ENCODE results near the gene BORCS5. TPM values are rescaled to one million over a fixed set of nuclear protein-coding genes. Genes with fewer than 3 reads are reported as not detected.

The BORCS5 gene
- total and polyA plus RNA-seq, 2 donors (not counting 1 experiment from before 2014, with no cell fraction given) = 13.5 to 14.4 TPM

GRCh38 chr12:12451098-12451497 lies 94.2 kb downstream of the BORCS5 start:
- Histone ChIP-seq H4K20me1 (ENCODE audit: control insufficient read depth, extremely low read depth, insufficient read depth, low read length) (no peaks in the 10 kb centered on the region), H3K9me3 (ENCODE audit: control insufficient read depth, insufficient read depth, low read depth, low read length) (no peaks in the 10 kb centered on the region), H3K27me3 (ENCODE audit: control insufficient read depth, insufficient read depth, low read length) (no peaks in the 10 kb centered on the region), H3K4me1 (ENCODE audit: control insufficient read depth, extremely low read depth, insufficient read depth, low read length) (no peaks in the 10 kb centered on the region), H3K27ac (ENCODE audit: insufficient read depth, low read length) (no peak overlapping the region), H3K79me2 (ENCODE audit: control insufficient read depth, insufficient read depth, low read length) (no peaks in the 10 kb centered on the region), H3K36me3 (ENCODE audit: control insufficient read depth, insufficient read depth, low read length) (no peaks in the 10 kb centered on the region), H3K4me3 (replicated peaks in 1 of 4; ENCODE audit: control extremely low read depth in 1 of 4, insufficient read depth in 1 of 4, low read depth in 3 of 4, low read length in 4 of 4) (no peak overlapping the region), H3K4me2 (ENCODE audit: extremely low read depth, insufficient read depth, low read length) (no peak overlapping the region), H3K9ac (ENCODE audit: insufficient read depth, low read length) (no peak overlapping the region), H2AFZ (ENCODE audit: low read length) (no peak overlapping the region)
- no peak for TF ChIP-seq EZH2 (IDR thresholded peaks at IDR 0.05; ENCODE audit: low read length, missing control alignments)
- TF ChIP-seq CTCF (conservative IDR thresholded peaks at IDR 0.05 in 1 of 2, IDR thresholded peaks at IDR 0.05 in 1 of 2; ENCODE audit: low read depth in 1 of 2, low read length in 2 of 2) = no peak
- DNase-seq (ENCODE audit: low read depth in 2 of 2) = no peak

DNA sequence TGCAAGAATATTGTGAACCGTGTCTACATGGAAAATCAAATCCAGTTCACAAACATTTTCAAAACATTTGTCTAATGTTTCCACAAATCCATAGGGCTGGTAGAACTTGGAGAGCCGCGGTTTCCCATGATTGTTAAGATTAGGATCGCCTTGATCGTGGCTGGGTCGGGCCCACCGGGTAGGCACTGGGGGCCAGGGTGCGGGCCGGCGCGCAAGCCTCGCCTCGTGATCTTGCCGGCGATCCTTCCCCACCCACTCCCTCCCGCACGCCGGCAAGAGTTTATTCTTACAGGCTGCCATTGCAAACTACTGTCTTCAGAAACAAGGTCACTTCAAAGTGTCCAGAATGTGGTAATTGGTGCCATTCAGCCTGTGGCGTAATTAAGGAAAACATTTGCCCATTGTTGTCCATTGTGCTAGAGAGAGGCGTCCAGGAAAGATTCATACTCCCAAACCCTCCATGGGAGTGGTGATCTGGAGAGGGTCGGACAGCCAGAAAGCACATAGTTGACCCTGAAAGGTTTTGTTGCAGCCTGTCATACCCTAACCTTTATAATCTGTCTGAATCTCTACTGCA lies 95.5 kb downstream of the BORCS5 start:
- Histone ChIP-seq H3K9me3 (ENCODE audit: control insufficient read depth, insufficient read depth, low read depth, low read length) (no peaks in the 10 kb centered on the region), H3K79me2 (ENCODE audit: control insufficient read depth, insufficient read depth, low read length) (no peaks in the 10 kb centered on the region), H4K20me1 (ENCODE audit: control insufficient read depth, extremely low read depth, insufficient read depth, low read length) (no peaks in the 10 kb centered on the region), H3K27me3 (ENCODE audit: control insufficient read depth, insufficient read depth, low read length) (no peaks in the 10 kb centered on the region), H3K4me2 (ENCODE audit: extremely low read depth, insufficient read depth, low read length) (no peak overlapping the region), H2AFZ (ENCODE audit: low read length) (no peak overlapping the region), H3K9ac (ENCODE audit: insufficient read depth, low read length) (no peak overlapping the region), H3K4me1 (ENCODE audit: control insufficient read depth, extremely low read depth, insufficient read depth, low read length) (no peaks in the 10 kb centered on the region), H3K36me3 (ENCODE audit: control insufficient read depth, insufficient read depth, low read length) (no peaks in the 10 kb centered on the region), H3K27ac (ENCODE audit: insufficient read depth, low read length) (no peak overlapping the region), H3K4me3 (replicated peaks in 1 of 4; ENCODE audit: control extremely low read depth in 1 of 4, insufficient read depth in 1 of 4, low read depth in 3 of 4, low read length in 4 of 4) (no peak overlapping the region)
- no peak for DNase-seq (ENCODE audit: low read depth in 2 of 2)
- TF ChIP-seq EZH2 (IDR thresholded peaks at IDR 0.05; ENCODE audit: low read length, missing control alignments) (no peak), CTCF (conservative IDR thresholded peaks at IDR 0.05 in 1 of 2, IDR thresholded peaks at IDR 0.05 in 1 of 2; ENCODE audit: low read depth in 1 of 2, low read length in 2 of 2) (no peak)

DNA sequence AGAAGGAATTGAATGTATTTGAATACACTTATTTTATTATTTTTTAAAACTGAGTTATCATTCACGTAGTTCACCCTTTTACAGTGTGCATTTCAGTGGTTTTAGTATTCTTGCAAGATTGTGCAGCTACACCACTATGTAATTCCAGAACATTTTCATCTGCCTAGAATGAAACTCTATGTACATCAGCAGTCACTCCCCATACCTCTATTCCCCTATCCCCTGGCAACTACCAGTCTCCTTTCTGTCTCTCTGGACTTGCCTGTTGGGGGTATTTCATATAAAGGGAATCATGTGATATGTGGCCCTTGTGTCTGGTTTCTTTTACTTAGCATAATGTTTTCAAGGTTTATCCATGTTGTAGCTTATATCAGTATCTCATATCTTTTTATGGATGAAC lies 96.8 kb downstream of the BORCS5 start:
- Histone ChIP-seq H3K4me2 (ENCODE audit: extremely low read depth, insufficient read depth, low read length) (no peak overlapping the region), H3K4me3 (replicated peaks in 1 of 4; ENCODE audit: control extremely low read depth in 1 of 4, insufficient read depth in 1 of 4, low read depth in 3 of 4, low read length in 4 of 4) (no peak overlapping the region), H3K27me3 (ENCODE audit: control insufficient read depth, insufficient read depth, low read length) (no peaks in the 10 kb centered on the region), H4K20me1 (ENCODE audit: control insufficient read depth, extremely low read depth, insufficient read depth, low read length) (no peaks in the 10 kb centered on the region), H3K9ac (ENCODE audit: insufficient read depth, low read length) (no peak overlapping the region), H2AFZ (ENCODE audit: low read length) (no peak overlapping the region), H3K9me3 (ENCODE audit: control insufficient read depth, insufficient read depth, low read depth, low read length) (no peaks in the 10 kb centered on the region), H3K4me1 (ENCODE audit: control insufficient read depth, extremely low read depth, insufficient read depth, low read length) (no peaks in the 10 kb centered on the region), H3K36me3 (ENCODE audit: control insufficient read depth, insufficient read depth, low read length) (no peaks in the 10 kb centered on the region), H3K79me2 (ENCODE audit: control insufficient read depth, insufficient read depth, low read length) (no peaks in the 10 kb centered on the region), H3K27ac (ENCODE audit: insufficient read depth, low read length) (no peak overlapping the region)
- TF ChIP-seq EZH2 (IDR thresholded peaks at IDR 0.05; ENCODE audit: low read length, missing control alignments) (no peak), CTCF (conservative IDR thresholded peaks at IDR 0.05 in 1 of 2, IDR thresholded peaks at IDR 0.05 in 1 of 2; ENCODE audit: low read depth in 1 of 2, low read length in 2 of 2) (no peak)
- no peak for DNase-seq (ENCODE audit: low read depth in 2 of 2)

All from fibroblast of lung (primary cell).